HG03520 (cell line): ENCODE results near the gene PTPRD.

ENCODE experiments used
- ATAC-seq: cut with Tn5 transposase; IDR thresholded peaks from one replicate; pipeline ENCODE4 v1.9.1; 2021; ENCODE audit warnings: mild to moderate bottlenecking, moderate library complexity; ENCODE audit not compliant: unreplicated experiment

PTPRD gene

GRCh38 chr9:8757881-8758280 lies 1854.9 kb downstream of the PTPRD start:
- no peak for ATAC-seq

- no peak for ATAC-seq
Measured at GRCh38 chr9:8754751-8755150, 1858.1 kb downstream of the PTPRD start.

DNA sequence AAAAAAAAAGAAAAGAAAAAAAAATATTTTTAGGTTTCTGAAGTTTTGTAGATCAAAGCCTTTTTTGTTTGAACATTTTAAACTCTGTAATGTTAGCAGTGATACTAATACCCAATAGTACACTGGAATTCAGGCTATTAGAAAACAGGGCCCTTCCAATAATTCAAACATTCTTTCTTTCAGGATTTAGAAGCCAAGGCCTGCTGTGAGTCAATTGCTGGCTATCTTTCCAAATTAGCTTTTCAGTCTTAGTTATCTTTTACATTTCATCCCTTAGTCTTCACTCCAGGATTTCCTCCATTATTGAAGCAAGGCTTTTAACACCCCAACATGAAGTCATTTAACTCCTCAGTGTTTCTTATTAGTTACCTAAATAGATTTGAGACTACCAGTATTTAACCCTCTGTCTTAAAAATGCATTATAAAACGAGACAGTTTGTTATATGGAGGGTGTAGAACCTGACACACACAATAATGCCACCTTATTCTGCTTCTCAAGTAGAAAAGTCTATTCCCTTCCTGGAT lies 1861.3 kb downstream of the PTPRD start:
- no peak for ATAC-seq

DNA sequence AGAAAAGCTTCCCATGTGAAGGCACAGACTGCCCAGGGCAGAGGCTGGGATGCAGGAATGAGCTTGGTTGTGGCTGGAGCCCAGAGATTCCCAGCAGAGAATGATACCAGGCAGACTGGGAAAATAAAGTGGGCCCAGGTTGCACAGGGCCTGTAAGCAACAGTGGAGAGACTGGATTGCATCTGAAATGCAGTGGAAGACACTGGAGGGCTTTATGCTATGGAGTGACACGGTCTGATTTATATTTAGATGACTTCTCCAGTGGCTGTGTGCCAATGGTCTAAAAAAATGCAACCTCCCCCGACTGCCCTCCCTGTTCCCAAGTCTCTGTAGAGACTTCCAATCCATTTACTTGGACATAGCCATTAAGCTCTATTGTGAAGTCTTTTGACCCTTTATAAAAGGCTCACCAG lies 1862.2 kb downstream of the PTPRD start:
- ATAC-seq: no peak

DNA sequence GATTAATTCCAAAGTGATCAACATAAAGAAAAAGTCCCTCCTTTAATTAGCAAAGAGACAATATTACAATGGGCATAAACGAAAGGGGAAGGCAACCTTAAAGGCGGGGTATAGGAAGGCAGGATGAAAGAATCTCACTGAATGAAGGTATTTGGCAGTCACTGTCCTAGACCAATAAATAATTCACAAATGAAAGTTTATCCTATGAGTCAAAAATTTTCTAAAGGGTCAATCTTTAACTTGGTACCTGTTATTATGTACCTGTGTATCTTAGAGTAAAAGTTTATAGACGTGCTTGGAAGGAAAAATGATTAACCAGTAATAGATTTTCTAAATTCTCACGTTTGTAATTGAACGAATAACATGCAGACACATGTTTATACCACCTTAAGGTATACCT lies 1867.5 kb downstream of the PTPRD start:
- no peak for ATAC-seq

DNA sequence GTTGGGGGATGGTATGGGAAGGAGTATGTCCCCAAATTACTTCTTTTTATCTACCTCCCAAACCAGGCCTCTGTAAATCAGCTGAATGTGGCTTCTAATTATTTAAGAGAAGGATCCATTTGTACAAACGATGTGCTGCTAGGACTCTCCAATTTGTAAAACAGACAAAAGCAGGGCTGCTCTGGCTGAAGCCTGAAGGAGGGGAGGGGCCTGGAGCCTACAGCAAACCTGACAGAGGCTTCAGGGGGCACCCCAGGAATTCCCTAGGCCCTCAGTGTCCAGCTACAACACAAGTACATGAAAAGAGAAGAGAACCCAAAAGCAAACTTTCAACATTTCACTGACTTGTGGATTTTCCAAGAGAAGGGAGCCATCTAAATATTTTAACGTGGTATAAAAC lies 1873.9 kb downstream of the PTPRD start:
- no peak for ATAC-seq

DNA sequence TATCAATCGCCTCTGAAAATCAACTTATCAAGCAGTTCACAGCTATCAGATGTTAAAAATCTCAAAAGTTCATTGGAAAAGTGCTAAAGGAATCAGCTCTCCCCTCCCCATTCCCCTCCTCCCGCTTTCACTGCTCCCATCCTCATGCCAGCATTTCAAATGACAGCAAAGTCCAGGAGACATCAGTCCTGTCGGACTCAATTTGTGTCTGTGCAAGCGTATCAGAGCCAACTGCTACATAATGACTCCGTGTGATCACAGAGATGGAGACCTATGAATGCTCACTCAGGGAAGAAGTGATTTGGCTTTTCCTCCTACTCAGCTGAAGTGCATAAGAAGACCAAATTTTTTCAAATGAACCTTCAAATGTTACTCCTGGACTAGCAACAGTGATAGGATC lies 1876.0 kb downstream of the PTPRD start:
- no peak for ATAC-seq

- ATAC-seq: no peak
Measured at GRCh38 chr9:8734760-8735159, 1878.0 kb downstream of the PTPRD start.

DNA sequence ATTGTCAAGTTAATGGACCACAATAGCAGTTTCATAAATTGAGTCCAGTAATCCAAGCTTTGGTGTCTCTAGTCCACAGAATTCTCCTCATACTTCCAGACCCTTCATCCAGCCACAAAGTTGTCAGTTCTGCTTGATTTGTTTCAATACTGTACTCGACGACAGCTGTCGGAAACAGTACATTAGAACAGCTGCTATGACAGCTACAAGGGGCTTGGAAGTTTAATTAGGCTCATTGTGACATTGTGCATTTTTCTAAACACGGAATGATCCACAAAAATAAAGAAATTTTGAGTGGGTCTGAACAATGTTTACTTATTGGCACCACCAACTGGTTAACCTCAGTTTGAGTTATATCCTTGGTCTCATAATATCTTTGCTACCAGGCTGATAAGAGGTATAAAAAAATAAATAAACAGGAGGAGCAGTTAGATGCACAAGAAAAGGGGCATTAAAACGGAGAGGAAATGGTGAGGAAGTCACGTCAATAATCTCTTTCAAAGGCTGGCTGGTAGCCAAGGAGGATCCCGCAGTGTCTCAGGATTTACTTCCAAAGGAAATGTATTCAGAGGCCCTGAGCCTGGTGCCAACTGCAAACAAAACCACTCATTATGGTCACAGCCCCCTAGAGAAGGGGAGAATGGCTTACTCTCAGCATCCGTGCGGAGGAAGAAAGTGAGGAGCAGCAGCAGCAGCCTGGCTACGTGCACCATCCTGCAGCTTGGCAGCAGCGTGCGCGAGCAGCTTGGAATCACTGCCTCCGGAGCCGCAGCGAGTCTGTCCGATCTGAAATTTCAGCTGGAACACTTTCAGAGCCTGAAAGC lies 1879.5 kb downstream of the PTPRD start:
- no peak for ATAC-seq

- no peak for ATAC-seq
Measured at GRCh38 chr9:8732367-8733075, 1880.3 kb downstream of the PTPRD start.

DNA sequence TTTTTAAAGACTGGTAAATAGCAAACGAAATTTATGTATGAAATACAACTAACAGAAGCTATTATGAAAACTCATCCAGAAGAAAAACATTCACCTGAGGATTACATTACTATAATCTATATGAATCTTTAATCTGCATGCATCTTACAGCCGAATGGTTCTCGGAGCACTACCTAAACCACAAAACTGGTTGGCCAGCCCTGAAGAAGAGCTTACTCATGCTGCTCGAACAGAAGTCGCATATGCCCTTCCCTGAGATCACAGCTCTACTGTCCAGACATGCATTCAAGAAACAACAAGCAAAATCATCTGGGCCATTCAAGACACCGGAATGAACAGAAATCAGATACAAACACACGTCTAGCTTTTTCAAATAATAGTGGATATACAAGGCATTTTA lies 1882.2 kb downstream of the PTPRD start:
- no peak for ATAC-seq

DNA sequence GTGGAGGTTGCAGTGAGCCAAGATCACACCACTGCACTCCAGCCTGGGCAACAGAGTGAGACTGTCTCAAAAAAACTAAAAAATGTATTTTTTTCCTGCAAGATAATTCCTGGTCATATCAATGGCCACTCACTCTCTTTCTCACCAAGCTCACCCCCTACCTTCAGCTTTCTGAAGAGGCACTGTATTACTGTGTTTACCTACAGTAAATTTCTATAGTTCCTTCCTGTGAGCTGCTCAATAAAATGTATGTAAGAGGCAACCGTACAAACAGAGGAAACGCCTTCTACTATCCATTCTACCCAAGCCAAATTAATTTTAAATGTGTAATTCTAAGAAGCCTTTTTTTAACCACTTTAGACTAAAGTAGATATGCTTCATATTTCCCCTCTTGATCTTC lies 1883.9 kb downstream of the PTPRD start:
- no peak for ATAC-seq

DNA sequence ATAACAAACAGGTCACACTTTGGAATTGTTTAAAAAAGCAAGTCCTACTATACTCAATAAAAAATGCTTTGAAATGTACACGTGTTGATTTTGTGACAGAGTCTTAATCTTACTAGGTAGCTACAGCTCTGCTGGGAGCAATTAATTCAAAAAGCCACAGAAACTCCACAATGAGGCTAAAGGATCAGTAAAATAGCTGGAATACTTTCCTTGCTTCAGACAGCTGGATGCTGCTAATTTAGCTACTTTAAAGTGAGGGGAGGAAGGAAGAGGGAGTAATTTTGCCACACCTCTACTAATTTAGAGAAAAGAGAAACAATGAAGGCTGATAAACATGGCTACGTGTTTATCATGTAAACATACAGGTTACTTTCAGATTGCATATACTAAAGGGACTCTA lies 1885.6 kb downstream of the PTPRD start:
- ATAC-seq: no peak

DNA sequence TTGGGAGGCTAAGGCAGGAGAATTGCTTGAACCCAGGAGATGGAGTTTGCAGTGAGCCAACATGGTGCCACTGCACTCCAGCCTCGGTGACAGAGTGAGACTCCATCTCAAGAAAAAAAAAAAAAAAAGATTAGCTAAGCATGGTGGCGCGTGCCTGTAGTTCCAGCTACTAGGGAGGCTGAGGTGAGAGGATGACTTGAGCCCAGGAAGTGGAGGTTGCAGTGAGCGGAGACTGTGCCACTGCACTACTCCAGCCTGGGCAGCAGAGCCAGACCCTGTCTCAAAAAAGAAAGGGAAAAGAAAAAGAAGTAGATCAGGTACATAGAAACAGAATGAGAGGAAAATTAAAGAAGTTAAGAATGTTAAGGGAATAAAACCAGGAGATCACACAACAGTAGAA lies 1886.1 kb downstream of the PTPRD start:
- ATAC-seq: no peak

- ATAC-seq: no peak
Measured at GRCh38 chr9:8725635-8726034, 1887.2 kb downstream of the PTPRD start.

- no peak for ATAC-seq
Measured at GRCh38 chr9:8724284-8725018, 1888.4 kb downstream of the PTPRD start.

GRCh38 chr9:8723195-8723594 lies 1889.6 kb downstream of the PTPRD start:
- no peak for ATAC-seq

DNA sequence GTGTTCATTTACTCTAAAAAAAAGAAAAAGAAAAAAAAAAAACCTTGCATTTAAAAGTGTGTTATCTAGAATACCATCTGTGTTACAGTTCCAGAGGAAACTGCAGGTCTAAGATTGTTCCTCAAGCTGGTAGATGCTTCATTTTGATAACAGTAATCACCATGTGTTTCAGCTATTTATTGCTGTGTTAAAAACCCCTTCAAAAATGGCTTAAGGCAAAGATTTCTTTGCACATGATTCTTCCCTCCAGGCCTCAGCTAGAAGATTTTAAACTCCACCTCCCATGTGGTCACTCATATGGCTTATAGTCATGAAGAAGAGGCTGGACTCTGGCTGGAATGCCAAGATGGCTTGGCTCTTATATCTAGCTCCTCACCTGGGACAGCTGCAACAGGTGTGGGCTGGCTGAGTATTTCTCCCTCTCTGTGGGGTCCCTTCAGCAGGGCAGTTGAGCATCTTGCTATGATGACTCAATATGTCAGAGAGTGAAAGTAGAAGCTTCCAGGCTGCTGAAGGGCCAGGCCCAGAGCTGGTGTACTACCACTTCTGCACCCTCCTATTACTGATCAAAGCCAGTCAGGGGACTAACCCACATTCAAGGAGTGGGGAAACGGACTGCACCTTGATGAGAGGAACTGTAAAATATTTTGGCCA lies 1892.8 kb downstream of the PTPRD start:
- ATAC-seq: no peak

- no peak for ATAC-seq
Measured at GRCh38 chr9:8718121-8718725, 1894.6 kb downstream of the PTPRD start.

DNA sequence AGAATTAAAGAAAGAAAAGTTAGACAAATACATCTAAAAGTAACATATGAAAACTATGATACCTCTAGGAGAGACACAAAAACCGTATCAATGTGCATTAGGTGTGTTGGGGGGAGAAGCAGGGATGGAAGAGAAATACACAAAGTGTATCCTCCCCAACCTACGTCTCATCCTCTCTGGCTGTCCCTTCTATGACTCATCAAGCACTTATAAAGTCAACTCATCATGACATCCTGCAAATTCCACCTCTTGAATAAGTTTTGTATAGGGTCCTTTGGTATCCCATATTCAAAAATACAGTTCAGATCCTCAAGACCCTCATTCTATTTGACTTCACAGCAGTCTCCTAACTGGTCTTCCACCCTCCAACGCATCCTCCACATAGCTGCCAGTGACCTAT lies 1895.7 kb downstream of the PTPRD start:
- no peak for ATAC-seq

- ATAC-seq: no peak
Measured at GRCh38 chr9:8715788-8716187, 1897.0 kb downstream of the PTPRD start.
